Endothelial cell of umbilical vein (primary cell): ENCODE results near the gene PLAGL2. TPM values are rescaled to one million over a fixed set of nuclear protein-coding genes. Genes with fewer than 3 reads are reported as not detected.

Experiments
- BruUV-seq: library from RNA; stranded (reverse); fragments of 400-500 nt; replicated peaks from 2 replicates; lab custom pipeline; 2021; lab: Mats Ljungman, UMichigan
- CTCF ChIA-PET: fragments of 300-600, 350-600 bp; sonication (Branson Sonifier 250); formaldehyde crosslinking; loops from one replicate; lab custom pipeline; 2021; ENCODE audit warnings: antibody characterized with exemption, inconsistent platforms; lab: Charles Lee
- POLR2A ChIA-PET: fragments of 300-600, 350-600 bp; sonication (Branson Sonifier 250); formaldehyde crosslinking; loops from one replicate; lab custom pipeline; 2021; ENCODE audit warnings: antibody characterized with exemption, inconsistent platforms; lab: Charles Lee
- DNase-seq: peaks from one replicate; pipeline ENCODE4 v3.0.0-alpha.2; 2011; ENCODE audit warnings: low read depth, low spot score
- FAIRE-seq: peaks from 2 replicates; lab custom pipeline; 2011; peaks lifted over from hg19 to GRCh38; lab: Jason Lieb, UNC
- H2AFZ ChIP-seq: 2 replicates; pipeline ENCODE4 v1.6.0; 2012; ENCODE audit warnings: low read depth, low read length, control low read depth, inconsistent platforms
- H3K27ac ChIP-seq: 2 replicates; pipeline ENCODE4 v1.5.1; 2011; ENCODE audit warnings: low read depth, mild to moderate bottlenecking, control low read depth, low read length, moderate library complexity; ENCODE audit not compliant: insufficient read depth
- H3K27me3 ChIP-seq, 2 experiments: 2 replicates each; pipeline versions ENCODE4 v1.6.0 to v1.6.1; 2011; ENCODE audit warnings: low read length in 2 of 2, mixed read lengths in 1 of 2; ENCODE audit not compliant: control insufficient read depth in 2 of 2, insufficient read depth in 2 of 2
- H3K36me3 ChIP-seq, 2 experiments: 2 replicates in 1 of 2; 3 replicates in 1 of 2; pipeline ENCODE4 v1.5.1; 2011; ENCODE audit warnings: low read length in 2 of 2, mild to moderate bottlenecking in 1 of 2, moderate library complexity in 1 of 2; ENCODE audit not compliant: control insufficient read depth in 2 of 2, insufficient read depth in 2 of 2; ENCODE audit errors: extremely low read depth in 1 of 2
- H3K4me1 ChIP-seq: 3 replicates; pipeline ENCODE4 v1.5.1; 2011; ENCODE audit warnings: mild to moderate bottlenecking, low read length; ENCODE audit not compliant: control insufficient read depth, insufficient read depth; ENCODE audit errors: extremely low read depth
- H3K4me2 ChIP-seq: 2 replicates; pipeline ENCODE4 v1.6.1; 2011; ENCODE audit warnings: low read length, control low read depth, mixed read lengths; ENCODE audit not compliant: insufficient read depth
- H3K4me3 ChIP-seq, 3 experiments: fragments of 200-600 bp in 1 of 3; sonication (generic), shearing (Covaris generic) in 1 of 3; replicated peaks in 1 of 3; 2 replicates each; pipeline ENCODE4 v1.5.1; 2011 to 2016; ENCODE audit warnings: control low read depth in 3 of 3, low read length in 3 of 3, mild to moderate bottlenecking in 2 of 3, inconsistent platforms in 1 of 3, low read depth in 1 of 3, moderate library complexity in 1 of 3; ENCODE audit not compliant: insufficient read depth in 1 of 3
- H3K79me2 ChIP-seq: 2 replicates; pipeline ENCODE4 v1.6.0; 2012; ENCODE audit warnings: low read length, inconsistent platforms; ENCODE audit not compliant: control insufficient read depth, insufficient read depth
- H3K9ac ChIP-seq: replicated peaks from 2 replicates; pipeline ENCODE3; 2011; ENCODE audit warnings: low read length, control low read depth; ENCODE audit not compliant: insufficient read depth; ENCODE audit errors: extremely low read depth
- H3K9me1 ChIP-seq: replicated peaks from 3 replicates; pipeline ENCODE4 v1.6.0; 2011; ENCODE audit warnings: mild to moderate bottlenecking, low read length; ENCODE audit not compliant: control insufficient read depth, insufficient read depth; ENCODE audit errors: extremely low read depth
- H3K9me3 ChIP-seq: replicated peaks from 2 replicates; pipeline ENCODE4 v1.5.1; 2012; ENCODE audit warnings: low read length, inconsistent platforms; ENCODE audit not compliant: control insufficient read depth, insufficient read depth
- H4K20me1 ChIP-seq: replicated peaks from 2 replicates; pipeline ENCODE3; 2011; ENCODE audit warnings: mild to moderate bottlenecking, low read length; ENCODE audit not compliant: control insufficient read depth, insufficient read depth; ENCODE audit errors: extremely low read depth
- CTCF ChIP-seq, 2 donors: IDR thresholded peaks; 1 replicate in 1 of 2; 2 replicates in 1 of 2; pipeline ENCODE4 v1.5.1; 2011; ENCODE audit warnings: low read length in 2 of 2, mild to moderate bottlenecking in 2 of 2, moderate library complexity in 2 of 2, control low read depth in 1 of 2, inconsistent platforms in 1 of 2, low read depth in 1 of 2; ENCODE audit not compliant: insufficient read depth in 1 of 2; ENCODE audit errors: extremely low read depth in 1 of 2
- EZH2 ChIP-seq: IDR thresholded peaks from 2 replicates; pipeline ENCODE4 v1.6.1; 2012; ENCODE audit warnings: borderline replicate concordance, low read depth, mild to moderate bottlenecking, moderate library complexity, low read length, inconsistent platforms; ENCODE audit not compliant: severe bottlenecking
- FOS ChIP-seq: IDR thresholded peaks from 2 replicates; pipeline ENCODE4 v1.6.1; 2011; ENCODE audit warnings: mild to moderate bottlenecking, low read length, moderate library complexity, borderline replicate concordance; ENCODE audit not compliant: insufficient read depth
- GATA2 ChIP-seq: IDR thresholded peaks from 2 replicates; pipeline ENCODE4 v1.7.0; 2011; ENCODE audit warnings: low read depth, mild to moderate bottlenecking, moderate library complexity, mixed read lengths, low read length; ENCODE audit not compliant: insufficient read length, insufficient read depth
- JUN ChIP-seq: IDR thresholded peaks from 2 replicates; pipeline ENCODE4 v1.6.1; 2011; ENCODE audit warnings: borderline replicate concordance, low read depth; ENCODE audit not compliant: insufficient read length, insufficient read depth
- MAX ChIP-seq: IDR thresholded peaks from 2 replicates; pipeline ENCODE4 v1.6.1; 2011; ENCODE audit not compliant: insufficient read depth, insufficient read length
- MYC ChIP-seq: IDR thresholded peaks from one replicate; pipeline ENCODE4 v1.6.1; 2011; ENCODE audit warnings: mild to moderate bottlenecking, low read depth, low read length
- POLR2A ChIP-seq: IDR thresholded peaks from 2 replicates; pipeline ENCODE4 v1.6.1; 2012; ENCODE audit warnings: low read depth, mild to moderate bottlenecking, control low read depth, low read length
- POLR2AphosphoS5 ChIP-seq: IDR thresholded peaks from 2 replicates; pipeline ENCODE4 v1.6.1; 2012; ENCODE audit warnings: low read depth, mild to moderate bottlenecking, control low read depth, low read length, moderate library complexity; ENCODE audit not compliant: insufficient read depth
- dilution Hi-C: fragments of 300-500 bp; cut with MboI; formaldehyde crosslinking; loops from one replicate; pipeline ENCODE4 v1.15.0; 2019; ENCODE audit warnings: low sequenced_read_pairs; ENCODE audit not compliant: extremely low pct_ligation_motif_present
- intact Hi-C: fragments of 100-400 bp; cut with micrococcal nuclease; formaldehyde crosslinking; loops from one replicate; pipeline ENCODE4 v1.10.0; 2022
- polyA plus RNA-seq, 4 experiments: library from polyadenylated mRNA; depleted of rRNA in 3 of 4; stranded (reverse) in 3 of 4; unstranded in 1 of 4; fragments of >200 nt; gene quantifications; 2 replicates each; pipeline versions ENCODE4 v1.2.1 to v1.2.3, GENCODE V29; 2011 to 2012; ENCODE audit warnings: missing spikeins in 1 of 4
- total RNA-seq: library from RNA; stranded (reverse); gene quantifications from 2 replicates; pipeline ENCODE4 v1.2.3, GENCODE V29; 2021

Gene PLAGL2
- total and polyA plus RNA-seq, 2 donors (not counting 3 experiments of a cell fraction or from before 2014, with no cell fraction given): 8.2 to 15.2 TPM

GRCh38 chr20:32231847-32232246, 24.3 kb upstream of the PLAGL2 start:
- peak; percentile 24 for DNase-seq
- dilution Hi-C loops (no loop called here), intact Hi-C loops (no loop called here)
- Histone ChIP-seq H3K4me2 (no peak overlapping the region), H3K36me3 (peaks cover 9 to 45% of the 10 kb centered on the region in 2 experiments), H3K9me1 (no peaks in the 10 kb centered on the region), H2AFZ (no peak overlapping the region), H3K79me2 (no peaks in the 10 kb centered on the region), H3K9me3 (no peaks in the 10 kb centered on the region), H3K4me3 (no peak overlapping the region), H3K27me3 (no peaks in the 10 kb centered on the region), H3K9ac (no peak overlapping the region), H3K4me1 (no peaks in the 10 kb centered on the region), H4K20me1 (no peaks in the 10 kb centered on the region), H3K27ac (no peak overlapping the region)
- TF ChIP-seq POLR2AphosphoS5 (no peak), MAX (no peak), POLR2A (no peak), MYC (no peak), EZH2 (no peak), CTCF (IDR thresholded peaks at IDR 0.05; ENCODE audit: extremely low read depth in 1 of 2, insufficient read depth in 1 of 2, low read depth in 1 of 2, low read length in 2 of 2) (no peak), JUN (no peak), FOS (no peak), GATA2 (no peak)
- ChIA-PET CTCF (interaction anchor here (1.1 kb wide), 1 partner anchor 14 kb away, joined by 3 read pairs; no protein-coding TSS in a partner anchor), POLR2A (no interaction called here)
- peak; percentile 70 for FAIRE-seq
- no TSS peak for BruUV-seq
